Pancreas (tissue), 10 donors: ENCODE measurements around the gene COG4. TPM values are rescaled to one million over a fixed set of nuclear protein-coding genes. Genes with fewer than 3 reads are reported as not detected.

Source experiments
- ATAC-seq, 4 donors: fragments of 200-7000 bp; cut with Tn5 transposase; one replicate each; pipeline versions ENCODE4 v1.8.0 to v1.9.1; 2020; ENCODE audit warnings: mild to moderate bottlenecking in 4 of 4, moderate library complexity in 4 of 4
- DNase-seq, 6 donors: peaks; one replicate each; pipeline ENCODE4 v3.0.0-alpha.2; 2020
- FAIRE-seq: peaks from 2 replicates; lab custom pipeline; 2012; peaks lifted over from hg19 to GRCh38; lab: Jason Lieb, UNC
- H3K27ac ChIP-seq, 4 donors: fragments of 200-600 bp; sonication (generic); 1 replicate in 3 of 4; 2 replicates in 1 of 4; pipeline versions ENCODE4 v1.5.0 to v1.8.0; 2020
- H3K27me3 ChIP-seq, 4 donors: fragments of 200-600 bp; one replicate each; pipeline ENCODE4 v1.8.0; 2021
- H3K36me3 ChIP-seq, 3 donors: fragments of 200-600 bp; sonication (generic) in 1 of 3; one replicate each; pipeline versions ENCODE4 v1.5.0 to v1.8.0; 2020 to 2021
- H3K4me1 ChIP-seq, 3 donors: fragments of 200-600 bp; one replicate each; pipeline ENCODE4 v1.8.0; 2021
- H3K4me3 ChIP-seq, 4 donors: fragments of 200-600 bp; sonication (generic) in 2 of 4; one replicate each; pipeline versions ENCODE4 v1.5.0 to v1.8.0; 2020 to 2021
- H3K9me3 ChIP-seq, 4 donors: fragments of 200-600 bp; one replicate each; pipeline ENCODE4 v1.8.0; 2021
- CTCF ChIP-seq, 4 donors: fragments of 200-600 bp; sonication (generic) in 3 of 4; IDR thresholded peaks; one replicate each; pipeline versions ENCODE4 v1.5.0 to v1.8.0; 2021; ENCODE audit warnings: antibody characterized with exemption in 4 of 4
- WGBS, 2 donors: extraction: QIAGEN DNeasy Blood & Tissue Kit; methylation state at CpG; one replicate each; pipeline ENCODE4 v1.1.7; 2013; 5-methylcytosine and 5-hydroxymethylcytosine counted together
- intact Hi-C, 3 donors: fragments of 100-400 bp; cut with DNase I; formaldehyde crosslinking; loops; one replicate each; pipeline versions ENCODE4 v1.11.1 to v1.14.2; 2022
- polyA plus RNA-seq, 2 donors: library from polyadenylated mRNA; stranded (reverse); fragments of 200-250 nt; gene quantifications; one replicate each; pipeline ENCODE4 v1.2.3, GENCODE V29; 2013
- total RNA-seq, 6 donors: library from RNA; stranded (reverse); fragmentation: NEBNext Ultra II Directional in 4 of 6; extraction: Animal tissue kit (Norgen Biotek cat#: 25700) in 4 of 6; gene quantifications; one replicate each; pipeline versions ENCODE4 v1.2.1 to v1.2.4, GENCODE V29; 2021 to 2023
- donor health status: healthy with polysubstance abuse.
- donor health status: DM: no; HTN: no; CAD: no; lungs with moderate emphysema.
- donor health status: DM: no; HTN: no; CAD: no.
- donor health status: control.
- donor health status: control.
- donor health status: Bipolar disorder and iron deficiency.
- donor health status: DM: yes; HTN: yes; CAD: no.
- donor health status: DM: no; HTN: no; CAD: no.
- donor health status: DM: no; HTN: no; CAD: no.
- donor health status: DM: yes; HTN: yes; CAD: no.

COG4 gene
- total and polyA plus RNA-seq, 8 donors = 12.3 to 56.4 (median 19.3) TPM

GRCh38 chr16:70438585-70438968 lies 84.8 kb downstream of the COG4 start:
- peak overlapping the region; percentile 56 to 71 (median 68) for H3K4me3 ChIP-seq
- no peak for TF ChIP-seq CTCF (IDR thresholded peaks at IDR 0.05)
- H3K9me3 ChIP-seq = no peaks in the 10 kb centered on the region
- 1 to 4% methylated on average over 15 to 39 of the region's 39 CpGs for WGBS, 2 donors
- FAIRE-seq (no peak), DNase-seq (peak in 4 of 6 donors; percentile 16 to 72 (median 48)), ATAC-seq (peak in 2 of 4 donors; percentile 5 to 13)
- H3K27me3 ChIP-seq = no peaks in the 10 kb centered on the region
- intact Hi-C loops = no loop called here
- H3K4me1 ChIP-seq = peaks cover 0 to 4% (median 0%) of the 10 kb centered on the region in 3 donors
- H3K36me3 ChIP-seq = no peaks in the 10 kb centered on the region
- no peak overlapping the region for H3K27ac ChIP-seq

DNA sequence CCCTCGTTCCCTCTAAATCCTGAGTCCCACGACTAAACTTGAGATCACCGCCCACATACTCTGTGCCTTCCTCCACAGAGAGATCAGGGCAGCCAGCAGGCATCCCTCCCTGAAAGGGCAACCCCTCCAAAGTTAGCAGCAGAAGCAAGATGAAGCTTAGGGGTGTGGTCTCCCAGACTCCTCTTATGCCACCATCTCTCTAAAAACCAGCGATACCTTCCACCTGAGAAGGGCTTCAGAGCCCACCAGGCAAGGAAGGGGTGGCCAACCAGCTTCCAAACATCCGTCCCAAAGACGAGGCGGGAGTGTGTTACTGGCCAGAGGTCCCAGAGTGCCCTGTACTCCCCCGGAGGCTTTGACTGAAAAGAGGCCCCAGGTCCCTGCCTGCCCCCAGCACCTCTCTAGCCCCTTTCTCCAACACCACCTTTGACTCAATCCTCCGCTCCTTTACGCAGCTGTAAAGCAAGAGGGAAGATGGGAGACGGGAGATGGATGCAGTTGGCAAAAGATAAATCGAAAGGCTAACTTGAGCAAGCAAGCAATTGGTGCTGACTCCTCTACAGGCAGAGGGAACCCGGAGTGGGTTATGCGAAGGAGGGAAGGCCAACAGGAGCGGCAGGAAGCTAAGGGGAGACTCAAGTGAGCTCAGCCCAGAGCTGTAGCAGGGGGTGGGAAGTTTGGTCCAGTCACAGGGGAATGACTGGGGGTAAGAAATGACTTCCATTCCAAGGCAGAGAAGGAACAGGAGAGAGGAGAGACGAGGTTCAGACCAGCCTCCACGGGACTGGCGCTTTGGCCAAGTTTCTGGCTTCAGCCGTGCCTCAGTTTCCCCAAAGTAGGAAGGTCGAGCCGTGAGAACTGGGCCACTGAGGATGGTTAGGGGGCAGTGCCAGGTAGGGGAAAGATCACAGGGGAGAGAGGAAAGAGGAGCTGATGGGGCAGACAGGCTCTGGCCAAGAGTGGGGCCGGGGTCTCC lies 85.5 kb downstream of the COG4 start:
- Histone ChIP-seq H3K27ac (no peak overlapping the region), H3K4me3 (peak overlapping the region; percentile 56 to 71 (median 68)), H3K9me3 (no peaks in the 10 kb centered on the region), H3K4me1 (peaks cover 0 to 4% (median 0%) of the 10 kb centered on the region in 3 donors), H3K36me3 (no peaks in the 10 kb centered on the region), H3K27me3 (no peaks in the 10 kb centered on the region)
- DNase-seq = peak in 1 of 6 donors; percentile 33
- no peak for TF ChIP-seq CTCF (IDR thresholded peaks at IDR 0.05)
- ATAC-seq = no peak
- WGBS, 2 donors = 46 to 50% methylated on average over 21 to 22 of the region's 22 CpGs
- intact Hi-C loops = no loop called here
- FAIRE-seq = no peak

GRCh38 chr16:70437017-70437581 lies 86.3 kb downstream of the COG4 start:
- H3K27me3 ChIP-seq = no peaks in the 10 kb centered on the region
- H3K4me1 ChIP-seq = peaks cover 0 to 4% (median 0%) of the 10 kb centered on the region in 3 donors
- no peak overlapping the region for H3K4me3 ChIP-seq
- DNase-seq (no peak), ATAC-seq (no peak), FAIRE-seq (no peak)
- no peak for TF ChIP-seq CTCF (IDR thresholded peaks at IDR 0.05)
- intact Hi-C loops = no loop called here
- H3K36me3 ChIP-seq = no peaks in the 10 kb centered on the region
- no peak overlapping the region for H3K27ac ChIP-seq
- H3K9me3 ChIP-seq = no peaks in the 10 kb centered on the region
- 83 to 87% methylated on average over 5 of the region's 5 CpGs for WGBS, 2 donors

DNA sequence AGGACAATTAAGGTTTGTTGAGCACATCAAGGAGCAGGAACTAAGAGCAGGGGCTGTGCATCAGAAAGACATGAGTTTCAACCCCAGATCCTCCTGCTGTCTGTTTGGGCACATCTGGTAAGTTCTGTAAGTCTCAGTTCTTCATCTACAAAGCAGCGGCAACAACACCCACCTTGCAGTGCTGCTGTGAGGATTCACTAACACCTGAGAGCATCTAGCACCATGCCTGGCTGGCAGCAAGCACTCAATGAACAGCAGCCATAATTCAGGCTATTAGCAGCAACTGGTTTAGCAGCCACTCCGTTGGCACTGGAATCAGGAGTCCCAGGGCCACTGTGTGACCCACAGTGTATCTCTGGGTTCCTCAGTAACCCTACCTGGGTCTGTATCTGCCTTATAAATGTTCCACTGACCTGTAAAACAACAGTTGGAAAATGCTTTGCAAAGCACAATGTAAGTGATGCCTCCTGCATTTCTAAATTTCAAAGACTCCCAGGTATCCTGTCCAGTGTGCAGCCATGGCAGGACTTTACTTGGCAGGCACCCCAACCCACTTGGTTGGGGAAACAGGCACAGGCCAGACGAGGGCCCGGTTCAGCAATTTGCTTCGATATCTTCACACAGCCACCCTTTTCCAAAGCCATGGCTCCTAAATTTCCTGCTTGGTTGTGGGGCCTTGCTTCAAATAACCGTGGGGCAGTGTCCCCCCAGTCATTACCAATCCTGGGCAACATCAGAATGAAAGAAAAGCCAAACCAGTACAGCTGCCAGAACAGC lies 88.7 kb downstream of the COG4 start:
- no peak for ATAC-seq
- no peak for FAIRE-seq
- Histone ChIP-seq H3K27ac (no peak overlapping the region), H3K36me3 (no peaks in the 10 kb centered on the region), H3K4me1 (peaks cover 0 to 13% (median 0%) of the 10 kb centered on the region in 3 donors), H3K4me3 (no peak overlapping the region), H3K27me3 (no peaks in the 10 kb centered on the region), H3K9me3 (no peaks in the 10 kb centered on the region)
- DNase-seq = no peak
- TF ChIP-seq CTCF (IDR thresholded peaks at IDR 0.05) = no peak
- WGBS, 2 donors = 87 to 88% methylated on average over 6 of the region's 6 CpGs
- intact Hi-C loops = no loop called here
